ENCODE measurements around the gene ZNF862. TPM values are rescaled to one million over a fixed set of nuclear protein-coding genes. Genes with fewer than 3 reads are reported as not detected.

The ZNF862 gene
- total and polyA plus RNA-seq, 7 donors: 1.4 to 7.8 (median 5.3) TPM

GRCh38 chr7:149879766-149880637, 41.8 kb downstream of the ZNF862 start:
- no peak for DNase-seq
- ATAC-seq: no peak
- Histone ChIP-seq H3K27me3 (ENCODE audit: insufficient read depth in 3 of 3, low read length in 2 of 3) (no peaks in the 10 kb centered on the region), H3K36me3 (ENCODE audit: insufficient read depth in 1 of 2, low read depth in 1 of 2) (no peaks in the 10 kb centered on the region), H3K4me3 (no peak overlapping the region), H3K27ac (no peak overlapping the region), H3K4me1 (no peaks in the 10 kb centered on the region), H3K9me3 (no peaks in the 10 kb centered on the region)
- 76 to 82% (median 77%) methylated on average over 16 of the region's 16 CpGs for WGBS, 3 donors
- TF ChIP-seq, protein P1, sequence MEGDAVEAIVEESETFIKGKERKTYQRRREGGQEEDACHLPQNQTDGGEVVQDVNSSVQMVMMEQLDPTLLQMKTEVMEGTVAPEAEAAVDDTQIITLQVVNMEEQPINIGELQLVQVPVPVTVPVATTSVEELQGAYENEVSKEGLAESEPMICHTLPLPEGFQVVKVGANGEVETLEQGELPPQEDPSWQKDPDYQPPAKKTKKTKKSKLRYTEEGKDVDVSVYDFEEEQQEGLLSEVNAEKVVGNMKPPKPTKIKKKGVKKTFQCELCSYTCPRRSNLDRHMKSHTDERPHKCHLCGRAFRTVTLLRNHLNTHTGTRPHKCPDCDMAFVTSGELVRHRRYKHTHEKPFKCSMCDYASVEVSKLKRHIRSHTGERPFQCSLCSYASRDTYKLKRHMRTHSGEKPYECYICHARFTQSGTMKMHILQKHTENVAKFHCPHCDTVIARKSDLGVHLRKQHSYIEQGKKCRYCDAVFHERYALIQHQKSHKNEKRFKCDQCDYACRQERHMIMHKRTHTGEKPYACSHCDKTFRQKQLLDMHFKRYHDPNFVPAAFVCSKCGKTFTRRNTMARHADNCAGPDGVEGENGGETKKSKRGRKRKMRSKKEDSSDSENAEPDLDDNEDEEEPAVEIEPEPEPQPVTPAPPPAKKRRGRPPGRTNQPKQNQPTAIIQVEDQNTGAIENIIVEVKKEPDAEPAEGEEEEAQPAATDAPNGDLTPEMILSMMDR (IDR thresholded peaks at IDR 0.05): no peak
- intact Hi-C loops (cut with DNase I): loop anchor here in 1 of 2 donors (10.0 kb wide), 1 partner anchor 165 kb away; no protein-coding TSS in a partner anchor

DNA sequence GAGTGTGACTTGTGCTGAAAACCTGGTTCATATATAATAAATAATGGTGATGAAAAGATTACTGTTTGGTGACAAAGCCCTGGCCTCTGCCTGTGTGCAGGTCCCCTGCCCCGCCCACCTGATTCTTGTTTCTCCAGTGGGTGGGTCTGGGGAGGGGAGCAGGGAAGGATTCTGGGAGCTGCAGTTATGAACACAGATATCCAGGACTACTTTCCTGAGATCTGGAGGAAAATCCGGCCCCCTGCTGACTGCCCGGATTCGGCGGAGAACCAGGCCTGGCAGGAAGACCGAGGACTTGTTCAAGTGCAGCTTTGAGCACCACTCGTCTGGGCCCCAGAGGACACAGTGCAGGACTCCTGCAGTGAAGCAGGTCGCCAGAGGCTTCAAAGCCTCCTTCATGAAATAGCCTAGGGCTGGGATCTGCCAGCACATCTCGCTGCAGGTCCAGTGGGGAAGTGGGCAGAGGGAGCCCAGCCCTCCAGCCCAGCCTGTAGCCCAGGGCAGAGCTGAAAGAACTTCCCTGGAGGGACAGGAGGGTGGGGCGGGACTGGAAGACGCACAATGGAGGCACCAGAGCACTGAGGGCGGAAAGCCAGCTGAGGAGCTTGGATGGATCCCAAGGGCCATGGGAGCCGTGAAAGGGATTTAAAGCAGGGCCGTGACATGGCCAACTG, 42.6 kb downstream of the ZNF862 start:
- intact Hi-C loops (cut with DNase I): loop anchor here in 1 of 2 donors (10.0 kb wide), 1 partner anchor 164 kb away; no protein-coding TSS in a partner anchor
- ATAC-seq: no peak

DNA sequence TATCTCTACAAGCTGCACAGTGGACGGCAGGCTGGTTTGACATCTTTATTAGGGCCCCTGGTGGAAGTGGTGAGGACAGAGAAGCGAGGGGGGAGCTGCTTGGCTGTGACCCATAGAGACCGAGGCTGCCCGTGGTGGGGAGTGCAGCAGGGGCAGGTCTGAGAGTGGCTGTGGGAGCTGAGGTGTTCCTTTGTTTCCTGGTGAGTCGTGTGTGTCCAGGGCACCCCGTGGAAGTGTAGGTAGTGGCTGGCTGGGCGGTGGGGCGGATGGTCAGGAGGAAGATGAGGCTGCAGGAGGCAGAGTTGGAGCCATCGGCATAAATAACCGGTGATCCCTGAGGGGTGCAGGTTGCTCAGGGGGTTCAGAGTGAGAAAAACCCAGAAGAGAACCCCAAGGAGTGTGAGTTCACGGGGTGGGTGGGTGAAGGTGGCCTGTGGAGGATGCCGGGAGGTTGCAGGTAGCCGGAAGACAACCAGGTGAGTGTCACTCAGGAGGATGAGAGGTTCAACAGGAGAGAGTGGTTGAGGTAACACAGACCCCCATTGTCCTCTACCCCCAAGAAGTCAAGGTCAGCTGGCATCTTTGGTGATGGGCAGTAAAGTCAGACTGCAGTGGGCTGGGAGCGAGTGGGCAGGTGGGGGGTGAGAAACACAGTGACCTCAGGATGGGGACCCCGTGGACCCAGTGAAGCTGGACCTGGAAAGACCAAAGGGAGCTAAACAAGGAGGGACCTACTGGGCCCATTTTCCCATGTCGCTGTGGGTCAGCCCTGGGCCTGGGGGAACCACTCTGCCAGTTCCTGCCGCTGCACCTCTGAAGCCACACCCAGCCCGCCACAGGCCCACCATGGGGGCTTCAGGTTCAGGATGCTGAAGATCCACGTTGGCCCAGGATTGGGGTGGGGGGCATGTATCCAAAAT, 43.4 kb downstream of the ZNF862 start:
- intact Hi-C loops (cut with DNase I): loop anchor here in 1 of 2 donors (10.0 kb wide), 1 partner anchor 163 kb away; no protein-coding TSS in a partner anchor

More for the DNA sequence above, 42.6 kb downstream of the ZNF862 start:
- Histone ChIP-seq H3K27ac (no peak overlapping the region), H3K4me1 (no peaks in the 10 kb centered on the region), H3K9me3 (no peaks in the 10 kb centered on the region), H3K27me3 (ENCODE audit: insufficient read depth in 3 of 3, low read length in 2 of 3) (no peaks in the 10 kb centered on the region), H3K4me3 (no peak overlapping the region), H3K36me3 (ENCODE audit: insufficient read depth in 1 of 2, low read depth in 1 of 2) (no peaks in the 10 kb centered on the region)
- 51 to 64% (median 58%) methylated on average over 14 of the region's 14 CpGs for WGBS, 3 donors
- TF ChIP-seq, protein P1 (IDR thresholded peaks at IDR 0.05): no peak
- DNase-seq: no peak

More for the DNA sequence above, 43.4 kb downstream of the ZNF862 start:
- TF ChIP-seq, protein P1 (IDR thresholded peaks at IDR 0.05): no peak
- ATAC-seq (no peak), DNase-seq (no peak)
- Histone ChIP-seq H3K4me1 (no peaks in the 10 kb centered on the region), H3K36me3 (ENCODE audit: insufficient read depth in 1 of 2, low read depth in 1 of 2) (no peaks in the 10 kb centered on the region), H3K27me3 (ENCODE audit: insufficient read depth in 3 of 3, low read length in 2 of 3) (no peaks in the 10 kb centered on the region), H3K4me3 (no peak overlapping the region), H3K9me3 (no peaks in the 10 kb centered on the region), H3K27ac (no peak overlapping the region)
- WGBS, 3 donors: 68 to 70% (median 69%) methylated on average over 19 of the region's 19 CpGs

Data from psoas muscle (tissue), 8 donors.